Measurements from ENCODE around the gene FBXL19.

Gene FBXL19

GRCh38 chr16:30983289-30983889 lies 60.0 kb downstream of the FBXL19 start:
- no peaks in the 10 kb centered on the region for H4K20me1 ChIP-seq (ENCODE audit: control insufficient read depth, insufficient read depth, low read depth, low read length)
- H3K27ac ChIP-seq (ENCODE audit: low read depth, low read length): no peak overlapping the region
- TF ChIP-seq, protein P1, sequence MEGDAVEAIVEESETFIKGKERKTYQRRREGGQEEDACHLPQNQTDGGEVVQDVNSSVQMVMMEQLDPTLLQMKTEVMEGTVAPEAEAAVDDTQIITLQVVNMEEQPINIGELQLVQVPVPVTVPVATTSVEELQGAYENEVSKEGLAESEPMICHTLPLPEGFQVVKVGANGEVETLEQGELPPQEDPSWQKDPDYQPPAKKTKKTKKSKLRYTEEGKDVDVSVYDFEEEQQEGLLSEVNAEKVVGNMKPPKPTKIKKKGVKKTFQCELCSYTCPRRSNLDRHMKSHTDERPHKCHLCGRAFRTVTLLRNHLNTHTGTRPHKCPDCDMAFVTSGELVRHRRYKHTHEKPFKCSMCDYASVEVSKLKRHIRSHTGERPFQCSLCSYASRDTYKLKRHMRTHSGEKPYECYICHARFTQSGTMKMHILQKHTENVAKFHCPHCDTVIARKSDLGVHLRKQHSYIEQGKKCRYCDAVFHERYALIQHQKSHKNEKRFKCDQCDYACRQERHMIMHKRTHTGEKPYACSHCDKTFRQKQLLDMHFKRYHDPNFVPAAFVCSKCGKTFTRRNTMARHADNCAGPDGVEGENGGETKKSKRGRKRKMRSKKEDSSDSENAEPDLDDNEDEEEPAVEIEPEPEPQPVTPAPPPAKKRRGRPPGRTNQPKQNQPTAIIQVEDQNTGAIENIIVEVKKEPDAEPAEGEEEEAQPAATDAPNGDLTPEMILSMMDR (IDR thresholded peaks at IDR 0.05; ENCODE audit: low read depth, low read length, poor library complexity, severe bottlenecking): no peak
- no peak for TF ChIP-seq EZH2phosphoT487 (IDR thresholded peaks at IDR 0.05; ENCODE audit: borderline replicate concordance, low read length)
- H3K9me2 ChIP-seq (replicated peaks; ENCODE audit: control insufficient read depth, low read length): no peaks in the 10 kb centered on the region
- no peaks in the 10 kb centered on the region for H3K79me2 ChIP-seq (ENCODE audit: control insufficient read depth, low read length)
- H3K4me1 ChIP-seq (ENCODE audit: control insufficient read depth, low read length): no peaks in the 10 kb centered on the region; the same call in 1 of the 2 replicates
- peaks cover 62% of the 10 kb centered on the region for H3K36me3 ChIP-seq (ENCODE audit: control insufficient read depth, low read length)
- no peaks in the 10 kb centered on the region for H3K27me3 ChIP-seq (ENCODE audit: control insufficient read depth, low read length)
- no peak overlapping the region for H3K4me2 ChIP-seq (ENCODE audit: low read length)
- H3F3A ChIP-seq (ENCODE audit: control insufficient read depth, insufficient read depth): no peaks in the 10 kb centered on the region
- H3K4me3 ChIP-seq (ENCODE audit: low read length): no peak overlapping the region
- no peaks in the 10 kb centered on the region for H3K9me3 ChIP-seq (ENCODE audit: control insufficient read depth, insufficient read depth, low read length)

- H3K4me1 ChIP-seq (ENCODE audit: control insufficient read depth, low read length): no peaks in the 10 kb centered on the region; the same call in 1 of the 2 replicates
- no peak overlapping the region for H3K4me3 ChIP-seq (ENCODE audit: low read length)
- no peak for TF ChIP-seq EZH2phosphoT487 (IDR thresholded peaks at IDR 0.05; ENCODE audit: borderline replicate concordance, low read length)
- TF ChIP-seq, protein P1 (IDR thresholded peaks at IDR 0.05; ENCODE audit: low read depth, low read length, poor library complexity, severe bottlenecking): no peak
- no peak overlapping the region for H3K4me2 ChIP-seq (ENCODE audit: low read length)
- no peaks in the 10 kb centered on the region for H3K27me3 ChIP-seq (ENCODE audit: control insufficient read depth, low read length)
- no peak overlapping the region for H3K27ac ChIP-seq (ENCODE audit: low read depth, low read length)
- H3F3A ChIP-seq (ENCODE audit: control insufficient read depth, insufficient read depth): no peaks in the 10 kb centered on the region
- H3K36me3 ChIP-seq (ENCODE audit: control insufficient read depth, low read length): peaks cover 56% of the 10 kb centered on the region
- H3K9me3 ChIP-seq (ENCODE audit: control insufficient read depth, insufficient read depth, low read length): no peaks in the 10 kb centered on the region
- H4K20me1 ChIP-seq (ENCODE audit: control insufficient read depth, insufficient read depth, low read depth, low read length): no peaks in the 10 kb centered on the region
- no peaks in the 10 kb centered on the region for H3K79me2 ChIP-seq (ENCODE audit: control insufficient read depth, low read length)
- no peaks in the 10 kb centered on the region for H3K9me2 ChIP-seq (replicated peaks; ENCODE audit: control insufficient read depth, low read length)
Measured at GRCh38 chr16:30983898-30984610, 60.7 kb downstream of the FBXL19 start.

DNA sequence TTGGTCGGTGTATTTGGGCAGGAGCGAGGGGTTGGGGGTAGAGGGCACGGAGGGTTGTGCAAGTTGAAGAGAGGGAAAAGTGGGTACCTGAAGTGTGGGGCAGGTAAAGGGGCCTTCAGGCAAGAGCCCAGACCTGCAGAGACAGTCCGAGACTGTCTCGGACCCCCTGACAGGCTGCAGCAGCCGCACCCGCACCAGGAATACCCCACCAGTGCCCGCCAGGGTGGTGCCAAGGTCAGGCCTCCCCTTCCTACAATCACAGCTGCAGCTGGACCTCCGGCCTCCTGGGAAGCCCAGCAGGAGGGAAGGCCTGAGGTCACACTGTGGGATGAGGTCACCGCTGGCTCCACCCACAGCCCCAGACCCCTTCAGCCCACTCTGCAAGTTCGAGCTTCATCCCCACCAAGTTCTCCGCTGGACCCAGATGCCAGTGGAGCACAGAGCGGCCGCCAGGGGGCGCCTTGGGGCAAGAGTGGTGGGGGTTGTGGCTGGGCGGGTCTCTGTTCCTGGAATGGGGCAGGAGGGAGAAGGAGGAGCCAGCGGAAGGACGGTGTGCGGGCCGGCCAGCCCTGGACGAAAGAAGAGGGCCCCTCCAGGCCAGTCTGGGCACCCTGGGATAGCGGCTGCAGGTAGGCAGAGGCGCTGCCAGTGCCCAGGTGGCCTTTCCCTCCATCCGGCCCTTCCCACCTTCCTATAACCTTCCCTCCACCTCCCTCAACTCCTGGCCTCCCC lies 61.5 kb downstream of the FBXL19 start, which contains the start of gene HSD3B7:
HSD3B7 (plus strand) TSS at position 539 of the 732 bp plus-strand sequence. CDS start 452 bp downstream, outside the sequence.
- TF ChIP-seq, protein P1 (IDR thresholded peaks at IDR 0.05; ENCODE audit: low read depth, low read length, poor library complexity, severe bottlenecking): peak; percentile 98
- no peak for TF ChIP-seq EZH2phosphoT487 (IDR thresholded peaks at IDR 0.05; ENCODE audit: borderline replicate concordance, low read length)
- peaks cover 51% of the 10 kb centered on the region for H3K36me3 ChIP-seq (ENCODE audit: control insufficient read depth, low read length)
- no peaks in the 10 kb centered on the region for H3K27me3 ChIP-seq (ENCODE audit: control insufficient read depth, low read length)
- no peaks in the 10 kb centered on the region for H3K79me2 ChIP-seq (ENCODE audit: control insufficient read depth, low read length)
- no peaks in the 10 kb centered on the region for H3K9me2 ChIP-seq (replicated peaks; ENCODE audit: control insufficient read depth, low read length)
- no peaks in the 10 kb centered on the region; the same call in 1 of the 2 replicates for H3K4me1 ChIP-seq (ENCODE audit: control insufficient read depth, low read length)
- H3F3A ChIP-seq (ENCODE audit: control insufficient read depth, insufficient read depth): no peaks in the 10 kb centered on the region
- no peaks in the 10 kb centered on the region for H4K20me1 ChIP-seq (ENCODE audit: control insufficient read depth, insufficient read depth, low read depth, low read length)
- H3K4me2 ChIP-seq (ENCODE audit: low read length): no peak within 1 kb of the TSS
- H3K9me3 ChIP-seq (ENCODE audit: control insufficient read depth, insufficient read depth, low read length): no peaks in the 10 kb centered on the region
- H3K27ac ChIP-seq (ENCODE audit: low read depth, low read length): no peak within 1 kb of the TSS
- H3K4me3 ChIP-seq (ENCODE audit: low read length): no peak within 1 kb of the TSS

All from DOHH2 (cell line).